Peyer's patch (tissue), 4 donors: ENCODE results near the gene ATL3.

Source experiments
- POLR2A ChIP-seq, 2 donors: fragments of 450-650 bp; IDR thresholded peaks; one replicate each; pipeline ENCODE4 v1.5.1; 2017; ENCODE audit warnings: antibody characterized with exemption in 2 of 2, mild to moderate bottlenecking in 2 of 2, moderate library complexity in 2 of 2
- TF ChIP-seq, protein P1 (sequence below), 6 experiments: fragments of 450-650 bp in 4 of 6; fragments of 200-600 bp in 2 of 6; sonication (generic) in 1 of 6; IDR thresholded peaks; one replicate each; pipeline ENCODE4 v1.5.1; 2017 to 2019; ENCODE audit warnings: antibody characterized with exemption in 6 of 6, mild to moderate bottlenecking in 3 of 6, moderate library complexity in 1 of 6

GRCh38 chr11:63713766-63714165 lies 42.6 kb upstream of the ATL3 start:
- TF ChIP-seq, protein P1, sequence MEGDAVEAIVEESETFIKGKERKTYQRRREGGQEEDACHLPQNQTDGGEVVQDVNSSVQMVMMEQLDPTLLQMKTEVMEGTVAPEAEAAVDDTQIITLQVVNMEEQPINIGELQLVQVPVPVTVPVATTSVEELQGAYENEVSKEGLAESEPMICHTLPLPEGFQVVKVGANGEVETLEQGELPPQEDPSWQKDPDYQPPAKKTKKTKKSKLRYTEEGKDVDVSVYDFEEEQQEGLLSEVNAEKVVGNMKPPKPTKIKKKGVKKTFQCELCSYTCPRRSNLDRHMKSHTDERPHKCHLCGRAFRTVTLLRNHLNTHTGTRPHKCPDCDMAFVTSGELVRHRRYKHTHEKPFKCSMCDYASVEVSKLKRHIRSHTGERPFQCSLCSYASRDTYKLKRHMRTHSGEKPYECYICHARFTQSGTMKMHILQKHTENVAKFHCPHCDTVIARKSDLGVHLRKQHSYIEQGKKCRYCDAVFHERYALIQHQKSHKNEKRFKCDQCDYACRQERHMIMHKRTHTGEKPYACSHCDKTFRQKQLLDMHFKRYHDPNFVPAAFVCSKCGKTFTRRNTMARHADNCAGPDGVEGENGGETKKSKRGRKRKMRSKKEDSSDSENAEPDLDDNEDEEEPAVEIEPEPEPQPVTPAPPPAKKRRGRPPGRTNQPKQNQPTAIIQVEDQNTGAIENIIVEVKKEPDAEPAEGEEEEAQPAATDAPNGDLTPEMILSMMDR (IDR thresholded peaks at IDR 0.05): no peak
- no peak for TF ChIP-seq POLR2A (IDR thresholded peaks at IDR 0.05)
